Lower leg skin (tissue), 4 donors: Measurements from ENCODE around the gene SPOCD1. TPM values are rescaled to one million over a fixed set of nuclear protein-coding genes. Genes with fewer than 3 reads are reported as not detected.

Experiments used
- DNase-seq, 2 donors: peaks; one replicate each; pipeline ENCODE4 v3.0.0-alpha.2; 2019; ENCODE audit warnings: low spot score in 2 of 2
- H3K4me3 ChIP-seq: fragments of 200-600 bp; sonication (generic); 2 replicates; pipeline ENCODE4 v1.5.1; 2017; ENCODE audit warnings: mild to moderate bottlenecking, low read depth; ENCODE audit not compliant: poor library complexity, severe bottlenecking
- CTCF ChIP-seq, 3 donors: fragments of 450-650 bp; IDR thresholded peaks; one replicate each; pipeline ENCODE4 v1.5.1; 2016; ENCODE audit warnings: antibody characterized with exemption in 3 of 3, mild to moderate bottlenecking in 3 of 3, moderate library complexity in 2 of 3
- POLR2A ChIP-seq, 2 donors: fragments of 450-650 bp; IDR thresholded peaks; one replicate each; pipeline ENCODE4 v1.6.1; 2016 to 2017; ENCODE audit warnings: antibody characterized with exemption in 2 of 2, mild to moderate bottlenecking in 1 of 2, moderate library complexity in 1 of 2
- WGBS, 2 donors: methylation state at CpG; one replicate each; pipeline ENCODE4 v1.1.5; 2018; 5-methylcytosine and 5-hydroxymethylcytosine counted together
- intact Hi-C: fragments of 100-400 bp; cut with DNase I; formaldehyde crosslinking; loops from one replicate; pipeline ENCODE4 v1.15.0; 2023; ENCODE audit warnings: low total_unique reads
- total RNA-seq, 4 donors: library from RNA; depleted of rRNA; stranded (reverse); fragments of >200 nt; gene quantifications; one replicate each; pipeline ENCODE4 v1.1.0, GENCODE V29; 2016

SPOCD1 gene
- total RNA-seq, 4 donors from 2014 or later = 0.13 to 0.51 TPM; not detected in 2

- TF ChIP-seq POLR2A (IDR thresholded peaks at IDR 0.05) (no peak), CTCF (IDR thresholded peaks at IDR 0.05) (no peak)
- no peak overlapping the region for H3K4me3 ChIP-seq
- no peak for DNase-seq
- 51 to 54% methylated on average over 11 of the region's 11 CpGs for WGBS, 2 donors
- intact Hi-C loops = no loop called here
These were observed 64.8 kb downstream of the SPOCD1 start for GRCh38 chr1:31750858-31751510.

- no peak overlapping the region for H3K4me3 ChIP-seq
- no peak for DNase-seq
- TF ChIP-seq CTCF (IDR thresholded peaks at IDR 0.05) = no peak
- TF ChIP-seq POLR2A (IDR thresholded peaks at IDR 0.05) = no peak
- whole genome bisulfite sequencing, 2 donors = 76 to 80% methylated on average over 7 of the region's 7 CpGs
- intact Hi-C loops = no loop called here
These were observed 65.8 kb downstream of the SPOCD1 start for GRCh38 chr1:31749785-31750735.

DNA sequence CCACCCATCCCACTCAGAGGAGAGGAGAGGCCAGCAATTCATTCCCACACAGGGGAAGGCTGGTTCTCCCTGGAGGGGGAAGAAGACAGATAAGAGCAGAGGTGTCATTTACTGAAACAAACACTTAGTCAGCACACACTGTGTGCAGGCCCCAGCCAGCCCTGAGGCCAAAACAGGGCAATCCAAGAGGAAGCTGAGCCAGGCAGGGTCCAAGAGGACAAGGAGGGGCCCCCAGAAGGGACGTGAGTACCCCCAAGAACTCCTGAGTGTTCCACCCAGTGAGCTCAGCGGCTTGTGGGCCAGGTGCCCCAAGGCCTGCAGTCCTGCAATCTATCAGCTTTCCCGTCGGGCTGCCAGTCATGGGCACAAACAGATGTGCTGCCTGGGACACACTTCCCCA, 67.5 kb downstream of the SPOCD1 start:
- TF ChIP-seq CTCF (IDR thresholded peaks at IDR 0.05) (no peak), POLR2A (IDR thresholded peaks at IDR 0.05) (no peak)
- intact Hi-C loops = no loop called here
- no peak for DNase-seq
- 81 to 87% methylated on average over 4 of the region's 4 CpGs for WGBS, 2 donors
- no peak overlapping the region for H3K4me3 ChIP-seq

DNA sequence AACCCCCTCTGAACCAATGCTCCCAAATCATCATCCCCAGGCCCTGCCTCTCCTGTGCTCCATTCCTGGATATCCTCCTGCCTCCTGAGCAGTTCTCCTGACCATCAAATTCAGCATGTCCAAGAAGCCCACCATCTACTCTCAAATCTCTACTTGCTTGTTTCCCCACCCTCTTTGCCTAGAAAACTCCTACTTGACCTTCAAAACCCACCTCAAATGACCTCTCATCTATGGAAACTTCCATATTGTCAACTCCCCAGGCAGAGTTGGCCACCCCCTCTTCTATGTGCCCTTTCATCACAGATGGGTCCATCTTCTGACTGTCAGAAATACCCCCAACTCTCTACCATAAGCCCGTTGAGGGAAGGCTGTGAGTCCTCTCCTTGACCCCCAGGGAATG, 68.5 kb downstream of the SPOCD1 start:
- DNase-seq = no peak
- intact Hi-C loops = no loop called here
- TF ChIP-seq CTCF (IDR thresholded peaks at IDR 0.05) (no peak), POLR2A (IDR thresholded peaks at IDR 0.05) (no peak)
- 92 to 96% methylated on average over 1 of the region's 1 CpG for WGBS, 2 donors
- no peak overlapping the region for H3K4me3 ChIP-seq

DNA sequence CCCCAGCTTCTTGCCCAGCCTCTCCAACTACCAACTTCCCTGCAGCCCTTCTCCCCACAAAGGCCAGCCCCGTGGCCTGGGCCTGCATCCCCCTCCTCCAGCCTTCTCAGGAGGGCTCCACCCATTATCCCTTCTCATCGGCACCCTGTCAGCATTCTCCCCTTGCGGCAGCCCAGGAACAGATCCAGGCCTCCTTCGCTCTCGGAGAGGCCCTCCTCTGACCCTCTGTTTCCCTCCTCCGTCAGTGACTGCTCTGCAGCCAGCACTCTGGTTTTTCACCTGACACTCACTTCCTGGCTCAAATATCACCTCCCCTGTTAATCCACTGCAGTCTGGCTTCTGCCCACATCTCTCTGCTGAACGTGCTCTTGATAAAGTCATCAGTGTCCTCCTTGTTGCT, 69.1 kb downstream of the SPOCD1 start:
- no peak overlapping the region for H3K4me3 ChIP-seq
- intact Hi-C loops = no loop called here
- TF ChIP-seq POLR2A (IDR thresholded peaks at IDR 0.05) (no peak), CTCF (IDR thresholded peaks at IDR 0.05) (no peak)
- WGBS, 2 donors = 74 to 76% methylated on average over 7 of the region's 7 CpGs
- DNase-seq = no peak
